HCT116 (cell line): Measurements from ENCODE around the gene CNTD1. TPM values are rescaled to one million over a fixed set of nuclear protein-coding genes. Genes with fewer than 3 reads are reported as not detected.

Experiments
- ATAC-seq: fragments of 200-7000 bp; cut with Tn5 transposase; 2 replicates; pipeline ENCODE4 v1.9.1; 2020; ENCODE audit warnings: mild to moderate bottlenecking, moderate library complexity
- BruUV-seq: library from RNA; stranded (reverse); fragments of 400-500 nt; replicated peaks from 2 replicates; lab custom pipeline; 2021; lab: Mats Ljungman, UMichigan
- CTCF ChIA-PET: fragments of 300-600 bp; sonication (Branson Sonifier 250); formaldehyde crosslinking; loops from one replicate; lab custom pipeline; 2021; ENCODE audit warnings: antibody characterized with exemption; lab: Charles Lee
- POLR2A ChIA-PET: fragments of 300-600, 350-600 bp; sonication (Branson Sonifier 250); formaldehyde crosslinking; loops from one replicate; lab custom pipeline; 2021; ENCODE audit warnings: antibody characterized with exemption; lab: Charles Lee
- RAD21 ChIA-PET, 2 experiments: fragments of 300-600 bp; sonication (Branson Sonifier 250); formaldehyde crosslinking; loops; one replicate each; lab custom pipeline; 2023; ENCODE audit warnings: low total read pairs in 2 of 2; ENCODE audit not compliant: uncharacterized antibody in 2 of 2, unreplicated experiment in 2 of 2, low non-redundant PET in 1 of 2; lab: Charles Lee
- DNase-seq: peaks from one replicate; pipeline ENCODE4 v3.0.0-alpha.2; 2010; ENCODE audit warnings: low read depth, low spot score
- H2AFZ ChIP-seq: fragments of 200-600 bp; shearing (Covaris generic), sonication (generic); 2 replicates; pipeline ENCODE4 v1.6.1; 2017; ENCODE audit warnings: low read depth, mixed run types, mixed read lengths, antibody characterized with exemption, low read length; ENCODE audit not compliant: poor library complexity, severe bottlenecking
- H3K27ac ChIP-seq: 2 replicates; pipeline ENCODE4 v1.5.1; 2012; ENCODE audit warnings: low read depth, low read length
- H3K27me3 ChIP-seq: fragments of 200-600 bp; sonication (generic); 2 replicates; pipeline ENCODE4 v1.6.1; 2016; ENCODE audit warnings: mixed run types, low read length, mixed read lengths; ENCODE audit not compliant: insufficient read depth
- H3K36me3 ChIP-seq, 2 experiments: fragments of 200-500 bp in 1 of 2; fragments of 200-600 bp in 1 of 2; sonication (Bioruptor generic) in 1 of 2; sonication (generic) in 1 of 2; 2 replicates each; pipeline versions ENCODE4 v1.5.1 to v1.6.1; 2014 to 2016; ENCODE audit warnings: low read length in 2 of 2, inconsistent platforms in 1 of 2, mixed read lengths in 1 of 2, mixed run types in 1 of 2; ENCODE audit not compliant: insufficient read depth in 2 of 2, control insufficient read depth in 1 of 2
- H3K4me1 ChIP-seq, 2 experiments: fragments of 200-600 bp in 1 of 2; sonication (generic) in 1 of 2; 2 replicates each; pipeline versions ENCODE4 v1.5.1 to v1.6.1; 2012 to 2017; ENCODE audit warnings: low read length in 2 of 2, inconsistent platforms in 1 of 2, mild to moderate bottlenecking in 1 of 2, mixed read lengths in 1 of 2, mixed run types in 1 of 2, moderate library complexity in 1 of 2; ENCODE audit not compliant: insufficient read depth in 2 of 2, control insufficient read depth in 1 of 2
- H3K4me2 ChIP-seq: fragments of 200-600 bp; sonication (generic); 2 replicates; pipeline ENCODE4 v1.6.1; 2017; ENCODE audit warnings: mixed run types, low read length, mixed read lengths
- H3K4me3 ChIP-seq, 2 experiments: fragments of 200-600 bp in 1 of 2; sonication (generic) in 1 of 2; replicated peaks in 1 of 2; 2 replicates each; pipeline ENCODE4 v1.5.1; 2011 to 2016; ENCODE audit warnings: low read length in 2 of 2, control low read depth in 1 of 2, low read depth in 1 of 2, mild to moderate bottlenecking in 1 of 2, mixed read lengths in 1 of 2, mixed run types in 1 of 2
- H3K79me2 ChIP-seq: fragments of 200-600 bp; sonication (generic); 2 replicates; pipeline ENCODE4 v1.6.1; 2017; ENCODE audit warnings: mild to moderate bottlenecking, mixed run types, low read length, moderate library complexity, mixed read lengths; ENCODE audit not compliant: insufficient read depth
- H3K9ac ChIP-seq: fragments of 200-600 bp; sonication (generic); 2 replicates; pipeline ENCODE4 v1.6.1; 2016; ENCODE audit warnings: low read length, mixed read lengths
- H3K9me2 ChIP-seq: fragments of 200-600 bp; sonication (generic), shearing (Covaris generic); 2 replicates; pipeline ENCODE4 v1.6.1; 2017; ENCODE audit warnings: mixed run types, mild to moderate bottlenecking, moderate library complexity; ENCODE audit not compliant: insufficient read depth
- H3K9me3 ChIP-seq, 2 experiments: fragments of 200-500 bp in 1 of 2; fragments of 200-600 bp in 1 of 2; sonication (Bioruptor generic) in 1 of 2; sonication (generic) in 1 of 2; 2 replicates each; pipeline ENCODE4 v1.6.1; 2014 to 2017; ENCODE audit warnings: low read length in 2 of 2, mixed read lengths in 2 of 2, inconsistent platforms in 1 of 2, low read depth in 1 of 2, mild to moderate bottlenecking in 1 of 2, mixed run types in 1 of 2, moderate library complexity in 1 of 2; ENCODE audit not compliant: control insufficient read depth in 1 of 2, insufficient read depth in 1 of 2
- H4K20me1 ChIP-seq: fragments of 200-600 bp; sonication (generic), shearing (Covaris generic); 2 replicates; pipeline ENCODE4 v1.6.1; 2017; ENCODE audit warnings: mixed run types, mild to moderate bottlenecking, moderate library complexity; ENCODE audit not compliant: insufficient read depth
- ATF3 ChIP-seq: IDR thresholded peaks from 2 replicates; pipeline ENCODE4 v1.6.1; 2012
- CBX3 ChIP-seq: IDR thresholded peaks from 2 replicates; pipeline ENCODE4 v1.6.1; 2012; ENCODE audit warnings: low read depth
- CEBPB ChIP-seq: IDR thresholded peaks from 2 replicates; pipeline ENCODE4 v1.6.1; 2012; ENCODE audit warnings: low read depth
- EGR1 ChIP-seq: IDR thresholded peaks from 2 replicates; pipeline ENCODE4 v1.6.1; 2012; ENCODE audit warnings: low read depth
- EZH2 ChIP-seq: fragments of 200-600 bp; sonication (generic); IDR thresholded peaks from 2 replicates; pipeline ENCODE4 v1.6.1; 2017; ENCODE audit warnings: antibody characterized with exemption, mixed run types
- EZH2phosphoT487 ChIP-seq: fragments of 200-600 bp; IDR thresholded peaks from 2 replicates; pipeline ENCODE4 v1.6.1; 2018; ENCODE audit warnings: antibody characterized with exemption, borderline replicate concordance
- FOSL1 ChIP-seq: IDR thresholded peaks from 2 replicates; pipeline ENCODE4 v1.6.1; 2012; ENCODE audit warnings: low read depth
- JUND ChIP-seq: IDR thresholded peaks from 2 replicates; pipeline ENCODE4 v1.6.1; 2012
- POLR2A ChIP-seq: IDR thresholded peaks from 2 replicates; pipeline ENCODE4 v1.7.0; 2011; ENCODE audit warnings: borderline replicate concordance; ENCODE audit not compliant: insufficient read depth, insufficient read length; ENCODE audit errors: extremely low read depth
- POLR2AphosphoS5 ChIP-seq: IDR thresholded peaks from 2 replicates; pipeline ENCODE4 v1.6.1; 2011; ENCODE audit warnings: mild to moderate bottlenecking, low read depth, low read length, moderate library complexity
- RAD21 ChIP-seq: IDR thresholded peaks from 2 replicates; pipeline ENCODE4 v1.6.1; 2012; ENCODE audit warnings: low read depth, mild to moderate bottlenecking
- SIN3A ChIP-seq: IDR thresholded peaks from 2 replicates; pipeline ENCODE4 v1.6.1; 2012; ENCODE audit warnings: low read depth
- SRF ChIP-seq: IDR thresholded peaks from 2 replicates; pipeline ENCODE4 v1.6.1; 2012; ENCODE audit warnings: low read depth
- YY1 ChIP-seq: IDR thresholded peaks from 2 replicates; pipeline ENCODE4 v1.6.1; 2011; ENCODE audit warnings: low read length, low read depth, moderate library complexity, mild to moderate bottlenecking; ENCODE audit not compliant: insufficient replicate concordance; ENCODE audit errors: extremely low read depth
- ZBTB33 ChIP-seq: IDR thresholded peaks from 2 replicates; pipeline ENCODE4 v1.6.1; 2011; ENCODE audit warnings: mild to moderate bottlenecking, low read length, moderate library complexity; ENCODE audit not compliant: insufficient replicate concordance; ENCODE audit errors: extremely low read depth
- ZFX ChIP-seq: fragments of 450-650 bp; IDR thresholded peaks from 2 replicates; pipeline ENCODE4 v1.6.1; 2017
- ZNF274 ChIP-seq: fragments of 200-500 bp; sonication (Bioruptor generic); IDR thresholded peaks from 2 replicates; pipeline ENCODE4 v1.6.1; 2014; ENCODE audit warnings: mild to moderate bottlenecking, low read depth, low read length, inconsistent platforms
- intact Hi-C: fragments of 100-400 bp; cut with micrococcal nuclease; formaldehyde crosslinking; loops from 2 replicates; pipeline ENCODE4 v1.10.0; 2022
- total RNA-seq: library from RNA; stranded (reverse); gene quantifications from one replicate; pipeline ENCODE4 v1.2.1, GENCODE V29; 2021; ENCODE audit not compliant: unreplicated experiment
- TF ChIP-seq, protein P1 (sequence below): IDR thresholded peaks from 2 replicates; pipeline ENCODE4 v1.6.1; 2012
- TF ChIP-seq, protein P2 (sequence below), 3 experiments: fragments of 200-600 bp in 1 of 3; sonication (generic) in 1 of 3; IDR thresholded peaks in 2 of 3; conservative IDR thresholded peaks in 1 of 3; 2 replicates each; pipeline ENCODE4 v1.5.1; 2012 to 2017; ENCODE audit warnings: low read depth in 2 of 3, low read length in 2 of 3, antibody characterized with exemption in 1 of 3, borderline replicate concordance in 1 of 3, control low read depth in 1 of 3, mild to moderate bottlenecking in 1 of 3, mixed read lengths in 1 of 3, mixed run types in 1 of 3, moderate library complexity in 1 of 3; ENCODE audit not compliant: insufficient read depth in 1 of 3

The CNTD1 gene
- total RNA-seq, 1 experiment from 2014 or later: not detected

DNA sequence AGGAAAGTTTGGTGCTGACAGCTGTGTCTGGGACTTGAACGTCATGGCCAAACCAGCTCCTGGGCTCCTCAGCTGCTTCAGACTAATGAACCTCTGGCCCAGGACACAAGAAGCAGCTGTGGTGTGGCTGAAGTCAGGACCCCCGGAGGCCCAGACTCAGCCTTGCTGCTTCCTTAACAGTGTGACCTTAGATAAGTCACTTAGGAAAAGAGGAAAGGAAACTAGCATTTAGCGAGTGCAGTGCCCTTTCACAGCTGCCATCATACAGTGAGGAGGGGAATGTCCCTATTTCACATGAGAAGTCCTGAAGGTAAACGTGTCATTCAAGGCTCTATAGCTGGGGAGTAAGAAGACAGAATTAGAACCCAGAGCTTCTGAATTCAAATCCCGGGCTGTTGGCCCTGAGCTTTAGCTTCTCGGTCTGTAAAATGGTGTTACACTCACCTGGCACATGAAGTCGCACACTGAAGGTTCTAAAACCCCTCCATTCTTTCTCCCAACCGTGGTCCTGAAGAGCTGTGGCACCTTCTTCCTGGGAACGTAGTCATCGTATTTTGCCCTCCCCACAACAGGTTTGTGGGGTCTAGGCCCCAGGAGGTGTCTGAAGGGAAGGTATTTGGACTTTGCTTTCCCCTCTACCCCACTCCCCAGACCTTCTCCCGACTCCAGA is 38.5 kb upstream of the CNTD1 start:
- H3K9ac ChIP-seq: no peak overlapping the region
- POLR2A ChIA-PET: no interaction called here
- no peak overlapping the region for H3K4me2 ChIP-seq
- CTCF ChIA-PET: interaction anchor here (1.3 kb wide), 1 partner anchor 10 kb away, joined by 4 read pairs; no protein-coding TSS in a partner anchor
- H3K36me3 ChIP-seq: no peaks in the 10 kb centered on the region
- no peak for ATAC-seq
- intact Hi-C loops: no loop called here
- no peaks in the 10 kb centered on the region for H3K9me2 ChIP-seq
- no peak for TF ChIP-seq EZH2
- TF ChIP-seq, protein P1, sequence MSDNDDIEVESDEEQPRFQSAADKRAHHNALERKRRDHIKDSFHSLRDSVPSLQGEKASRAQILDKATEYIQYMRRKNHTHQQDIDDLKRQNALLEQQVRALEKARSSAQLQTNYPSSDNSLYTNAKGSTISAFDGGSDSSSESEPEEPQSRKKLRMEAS: no peak
- TF ChIP-seq CBX3: no peak
- no peak for TF ChIP-seq EZH2phosphoT487
- no peak for TF ChIP-seq ZNF274
- no peak for TF ChIP-seq ATF3
- no peak for TF ChIP-seq ZFX
- TF ChIP-seq YY1: no peak
- TF ChIP-seq JUND: no peak
- no peak for TF ChIP-seq FOSL1
- no peak for TF ChIP-seq POLR2AphosphoS5
- no peak for TF ChIP-seq CEBPB
- no peak for TF ChIP-seq RAD21
- no peak for TF ChIP-seq SRF
- TF ChIP-seq POLR2A: no peak
- no peak for TF ChIP-seq EGR1
- TF ChIP-seq, protein P2, sequence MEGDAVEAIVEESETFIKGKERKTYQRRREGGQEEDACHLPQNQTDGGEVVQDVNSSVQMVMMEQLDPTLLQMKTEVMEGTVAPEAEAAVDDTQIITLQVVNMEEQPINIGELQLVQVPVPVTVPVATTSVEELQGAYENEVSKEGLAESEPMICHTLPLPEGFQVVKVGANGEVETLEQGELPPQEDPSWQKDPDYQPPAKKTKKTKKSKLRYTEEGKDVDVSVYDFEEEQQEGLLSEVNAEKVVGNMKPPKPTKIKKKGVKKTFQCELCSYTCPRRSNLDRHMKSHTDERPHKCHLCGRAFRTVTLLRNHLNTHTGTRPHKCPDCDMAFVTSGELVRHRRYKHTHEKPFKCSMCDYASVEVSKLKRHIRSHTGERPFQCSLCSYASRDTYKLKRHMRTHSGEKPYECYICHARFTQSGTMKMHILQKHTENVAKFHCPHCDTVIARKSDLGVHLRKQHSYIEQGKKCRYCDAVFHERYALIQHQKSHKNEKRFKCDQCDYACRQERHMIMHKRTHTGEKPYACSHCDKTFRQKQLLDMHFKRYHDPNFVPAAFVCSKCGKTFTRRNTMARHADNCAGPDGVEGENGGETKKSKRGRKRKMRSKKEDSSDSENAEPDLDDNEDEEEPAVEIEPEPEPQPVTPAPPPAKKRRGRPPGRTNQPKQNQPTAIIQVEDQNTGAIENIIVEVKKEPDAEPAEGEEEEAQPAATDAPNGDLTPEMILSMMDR (IDR thresholded peaks at IDR 0.05 in 2 of 3, conservative IDR thresholded peaks at IDR 0.05 in 1 of 3; ENCODE audit: borderline replicate concordance in 1 of 3, insufficient read depth in 1 of 3, low read depth in 2 of 3, low read length in 2 of 3): no peak
- no peak for TF ChIP-seq ZBTB33
- no peak for TF ChIP-seq SIN3A
- no TSS peak for BruUV-seq
- H3K9me3 ChIP-seq: no peaks in the 10 kb centered on the region
- no peak for DNase-seq
- RAD21 ChIA-PET: no interaction called here
- H3K4me3 ChIP-seq: no peak overlapping the region
- H3K27ac ChIP-seq: no peak overlapping the region
- H3K27me3 ChIP-seq: no peaks in the 10 kb centered on the region
- peaks cover 0 to 8% of the 10 kb centered on the region in 2 experiments; a peak in 3 of 4 replicates for H3K4me1 ChIP-seq
- H4K20me1 ChIP-seq: no peaks in the 10 kb centered on the region
- H3K79me2 ChIP-seq: no peaks in the 10 kb centered on the region
- H2AFZ ChIP-seq: no peak overlapping the region
